NCI-H460 (cell line): ENCODE results near the gene CLCA2. TPM values are rescaled to one million over a fixed set of nuclear protein-coding genes. Genes with fewer than 3 reads are reported as not detected.
A peak's percentile ranks its signal among the peaks of the same experiment; 100 is the strongest.

ENCODE experiments used
- DNase-seq: peaks from one replicate; pipeline ENCODE4 v3.0.0-alpha.2; 2016; ENCODE audit warnings: low read depth; ENCODE audit errors: extremely low read depth
- total RNA-seq: library from RNA; depleted of rRNA; stranded (reverse); fragments of >200 nt; shearing (Covaris generic); gene quantifications from 2 replicates; pipeline ENCODE4 v1.2.3, GENCODE V29; 2014

Gene CLCA2
- total RNA-seq, 1 experiment from 2014 or later = not detected

- no peak for DNase-seq
These were observed 498 bp upstream of the CLCA2 start for GRCh38 chr1:86423473-86423872.

GRCh38 chr1:86429122-86429725 lies 5.3 kb downstream of the CLCA2 start:
- DNase-seq = no peak

GRCh38 chr1:86429835-86430234 lies 5.9 kb downstream of the CLCA2 start:
- peak; percentile 49 for DNase-seq

GRCh38 chr1:86430376-86430775 lies 6.4 kb downstream of the CLCA2 start:
- no peak for DNase-seq

DNA sequence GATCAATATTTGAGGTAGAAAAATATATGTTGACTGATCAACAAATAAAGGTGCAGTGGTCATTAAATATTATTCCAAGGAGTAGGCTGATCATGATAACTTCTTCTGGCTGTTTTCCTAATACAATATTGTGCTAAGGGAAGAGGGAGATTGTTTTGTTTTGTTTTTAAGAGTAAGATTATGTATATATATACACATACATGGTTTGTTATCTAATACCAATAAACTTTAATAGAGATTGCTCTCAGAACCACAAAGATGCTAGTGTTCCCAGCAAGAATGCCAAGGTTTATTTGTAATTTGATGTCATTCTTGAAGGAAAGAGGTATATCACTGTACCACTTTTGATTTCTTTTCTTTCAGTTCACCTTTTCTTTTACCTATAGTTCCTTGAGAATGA lies 10.1 kb downstream of the CLCA2 start:
- DNase-seq = no peak

DNA sequence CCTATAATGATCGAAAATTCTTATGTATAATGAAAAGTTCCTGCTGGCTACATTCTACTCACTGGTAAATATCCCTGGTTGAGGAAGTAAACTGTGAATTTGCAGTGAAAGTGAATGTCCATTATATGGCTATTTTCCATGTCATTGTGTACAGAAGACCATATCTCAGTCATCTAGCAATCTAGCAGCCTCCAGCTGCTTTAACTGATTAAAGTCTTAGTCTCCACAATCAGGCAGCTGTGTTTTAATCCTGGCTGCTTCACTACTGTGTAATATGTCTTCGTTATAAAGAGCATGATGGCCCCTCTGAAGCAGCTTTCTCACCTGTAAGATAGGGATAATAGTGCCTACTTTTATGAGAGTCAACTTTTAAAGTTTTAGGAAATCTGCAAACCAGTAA lies 11.4 kb downstream of the CLCA2 start:
- DNase-seq = no peak

GRCh38 chr1:86436041-86436440 lies 12.1 kb downstream of the CLCA2 start:
- DNase-seq = no peak

- DNase-seq = no peak
These were observed 17.6 kb downstream of the CLCA2 start for GRCh38 chr1:86441581-86441980.

- DNase-seq = no peak
These were observed 18.0 kb downstream of the CLCA2 start for GRCh38 chr1:86441997-86442396.

GRCh38 chr1:86445919-86446318 lies 21.9 kb downstream of the CLCA2 start:
- no peak for DNase-seq

GRCh38 chr1:86447198-86447790 lies 23.3 kb downstream of the CLCA2 start:
- DNase-seq = no peak

- DNase-seq = no peak
These were observed 24.7 kb downstream of the CLCA2 start for GRCh38 chr1:86448670-86449069.

DNA sequence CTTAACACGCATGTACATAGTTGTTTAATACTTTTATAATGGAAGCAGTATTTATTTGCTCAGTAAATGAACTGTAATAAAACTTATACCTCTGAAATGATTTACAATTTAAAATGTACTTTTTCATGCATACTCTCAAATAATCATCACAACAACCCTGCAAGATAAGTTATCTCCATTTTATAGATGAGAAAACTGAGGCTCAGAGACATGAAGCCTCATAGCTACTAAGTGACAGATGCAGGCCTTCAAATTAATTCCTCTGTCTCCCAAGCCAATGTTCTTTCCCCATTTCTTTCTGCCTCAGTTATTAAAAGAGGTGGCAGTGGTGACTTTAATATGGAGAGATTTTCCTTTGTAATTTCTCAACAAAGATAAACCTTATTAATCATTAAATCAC lies 25.1 kb downstream of the CLCA2 start:
- no peak for DNase-seq

DNA sequence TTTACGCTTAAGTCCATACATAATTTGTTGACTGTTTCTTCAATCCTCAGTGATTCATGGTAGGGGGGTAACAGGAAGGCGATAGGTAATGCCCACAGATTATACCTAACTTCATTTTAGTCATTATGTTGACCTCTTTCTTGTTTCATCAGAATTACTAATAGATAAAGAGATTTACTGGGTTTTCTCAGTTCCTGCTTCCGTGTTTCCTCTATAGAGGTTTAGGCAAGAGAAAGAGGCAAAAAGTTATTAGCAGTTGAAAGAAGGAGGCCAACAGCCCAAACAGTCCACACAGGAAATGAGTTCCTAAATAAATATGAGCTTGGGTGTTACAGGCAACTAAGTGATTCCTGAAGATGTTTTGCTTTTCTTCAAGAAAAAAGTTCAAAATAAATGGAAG lies 26.9 kb downstream of the CLCA2 start:
- no peak for DNase-seq

DNA sequence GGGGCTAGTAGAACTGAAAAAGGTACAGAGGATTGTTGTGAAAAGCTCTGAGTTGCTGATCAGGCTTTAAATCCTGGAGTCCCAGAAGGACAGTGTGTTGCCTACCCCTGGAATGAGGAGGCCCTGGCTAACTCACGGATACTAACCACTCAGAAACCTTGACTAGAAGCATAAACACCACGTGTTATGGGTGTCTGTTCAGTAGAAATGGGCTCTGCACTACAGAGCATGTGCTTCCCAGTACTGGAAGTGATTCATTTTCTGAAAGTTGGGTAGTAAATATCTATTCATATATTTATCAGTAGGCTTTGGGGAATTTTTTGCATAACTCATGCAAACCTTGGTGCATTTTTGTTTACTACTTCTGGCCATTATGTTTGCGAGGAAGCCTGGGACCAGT lies 29.7 kb downstream of the CLCA2 start:
- no peak for DNase-seq

DNA sequence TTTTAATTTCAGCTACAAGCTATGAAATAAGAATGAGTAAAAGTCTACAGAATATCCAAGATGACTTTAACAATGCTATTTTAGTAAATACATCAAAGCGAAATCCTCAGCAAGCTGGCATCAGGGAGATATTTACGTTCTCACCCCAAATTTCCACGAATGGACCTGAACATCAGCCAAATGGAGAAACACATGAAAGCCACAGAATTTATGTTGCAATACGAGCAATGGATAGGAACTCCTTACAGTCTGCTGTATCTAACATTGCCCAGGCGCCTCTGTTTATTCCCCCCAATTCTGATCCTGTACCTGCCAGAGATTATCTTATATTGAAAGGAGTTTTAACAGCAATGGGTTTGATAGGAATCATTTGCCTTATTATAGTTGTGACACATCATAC lies 31.1 kb downstream of the CLCA2 start:
- DNase-seq = no peak

- no peak for DNase-seq
These were observed 37.0 kb downstream of the CLCA2 start for GRCh38 chr1:86460998-86461397.

DNA sequence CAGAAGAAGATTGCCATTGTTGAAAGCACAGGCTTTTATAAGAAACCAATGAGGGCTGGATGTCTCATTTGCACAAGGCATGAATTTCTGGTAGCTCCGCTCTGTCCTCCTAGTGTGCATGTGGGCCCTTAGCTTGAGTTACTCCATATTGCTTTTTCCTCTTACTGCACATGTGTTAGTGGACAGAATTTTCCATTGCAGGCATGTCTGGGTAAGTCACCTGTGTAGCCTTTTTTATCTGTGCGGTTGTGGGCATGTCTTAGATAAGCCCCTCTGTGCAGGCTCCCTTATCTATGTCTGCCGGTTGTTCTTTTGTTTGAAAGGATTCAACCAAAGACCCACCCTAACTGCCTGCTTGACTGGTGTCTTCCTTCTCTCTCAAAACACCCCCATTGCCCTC lies 37.5 kb downstream of the CLCA2 start:
- no peak for DNase-seq

- DNase-seq = no peak
These were observed 40.8 kb downstream of the CLCA2 start for GRCh38 chr1:86464819-86465218.

- no peak for DNase-seq
These were observed 42.3 kb downstream of the CLCA2 start for GRCh38 chr1:86466109-86466844.

DNA sequence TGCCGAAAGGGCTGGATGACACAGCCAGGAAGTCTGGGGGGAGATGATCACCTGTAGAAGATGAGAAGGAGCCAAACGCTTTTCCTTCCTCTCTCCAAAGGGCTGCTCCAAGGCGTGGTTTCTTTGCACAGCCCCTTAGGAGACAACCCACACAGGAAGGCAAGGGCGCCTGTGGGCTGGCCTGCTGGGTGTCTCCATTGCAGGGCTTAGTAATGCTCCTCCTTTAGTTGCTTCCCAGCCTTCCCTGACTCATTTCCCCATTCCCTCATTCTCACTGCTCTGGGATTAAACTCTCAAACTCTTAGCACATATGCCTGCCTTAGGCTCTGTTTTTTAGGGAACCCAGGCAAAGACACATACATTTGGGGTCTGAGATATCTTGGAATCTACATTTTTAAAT lies 43.0 kb downstream of the CLCA2 start:
- DNase-seq = no peak

DNA sequence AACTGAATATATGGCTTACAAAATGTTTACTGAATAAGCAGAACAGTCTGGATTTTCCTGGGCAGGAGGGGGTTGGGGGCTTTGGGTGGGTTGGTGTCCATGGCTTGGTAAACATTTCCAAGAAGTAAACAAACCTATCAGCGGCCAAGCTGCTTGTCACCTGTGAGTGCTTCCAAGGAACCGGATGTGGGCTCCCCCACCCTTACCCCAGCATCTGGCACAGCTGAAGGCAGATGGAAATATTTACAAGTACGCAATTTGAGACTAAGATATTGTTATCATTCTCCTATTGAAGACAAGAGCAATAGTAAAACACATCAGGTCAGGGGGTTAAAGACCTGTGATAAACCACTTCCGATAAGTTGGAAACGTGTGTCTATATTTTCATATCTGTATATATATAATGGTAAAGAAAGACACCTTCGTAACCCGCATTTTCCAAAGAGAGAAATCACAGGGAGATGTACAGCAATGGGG lies 44.6 kb downstream of the CLCA2 start, which contains the start of gene CLCA1:
TSS of gene CLCA1 (plus strand) at position 427 of the 477 bp plus-strand sequence. CDS start at position 472, 45 bp downstream.
- no peak for DNase-seq
